Measurements from ENCODE around the gene ASTN1.

ASTN1 gene

GRCh38 chr1:176809292-176809691, 355.2 kb downstream of the ASTN1 start:
- no peak overlapping the region for H3K14ac ChIP-seq (ENCODE audit: low read length)
- no peaks in the 10 kb centered on the region for H3K27me3 ChIP-seq (ENCODE audit: control insufficient read depth in 3 of 3, insufficient read depth in 3 of 3, low read depth in 1 of 3, low read length in 3 of 3)
- no peak overlapping the region for H3K18ac ChIP-seq (ENCODE audit: low read length)
- no peak overlapping the region for H2AFZ ChIP-seq (ENCODE audit: low read length)
- H3K4ac ChIP-seq (ENCODE audit: low read length) = no peak overlapping the region
- H3K9me3 ChIP-seq (replicated peaks in 1 of 2; ENCODE audit: control insufficient read depth in 2 of 2, insufficient read depth in 1 of 2, low read depth in 1 of 2, low read length in 2 of 2) = no peaks in the 10 kb centered on the region
- H2BK5ac ChIP-seq (ENCODE audit: low read length) = no peak overlapping the region
- no peak overlapping the region for H2BK120ac ChIP-seq (ENCODE audit: low read depth, low read length)
- no peaks in the 10 kb centered on the region for H3K79me1 ChIP-seq (ENCODE audit: low read depth, low read length)
- H3K4me2 ChIP-seq (ENCODE audit: insufficient read depth, low read length, poor library complexity, severe bottlenecking) = no peak overlapping the region
- no peak overlapping the region for H2BK15ac ChIP-seq (ENCODE audit: low read length)
- H3K4me3 ChIP-seq (ENCODE audit: low read length in 2 of 2) = no peak overlapping the region
- no peak overlapping the region for H4K91ac ChIP-seq (ENCODE audit: low read depth, low read length, poor library complexity)
- H3K27ac ChIP-seq (replicated peaks; ENCODE audit: low read length) = no peak overlapping the region
- no peak for DNase-seq (ENCODE audit: low spot score)
- H3K23ac ChIP-seq (ENCODE audit: low read depth, low read length, poor library complexity) = no peak overlapping the region
- H3K4me1 ChIP-seq (ENCODE audit: control insufficient read depth in 2 of 2, insufficient read depth in 1 of 2, low read depth in 1 of 2, low read length in 2 of 2) = no peaks in the 10 kb centered on the region
- H2AK5ac ChIP-seq (ENCODE audit: low read depth, low read length) = no peak overlapping the region
- H3K9ac ChIP-seq (ENCODE audit: low read depth, low read length, poor library complexity) = no peak overlapping the region
- H2BK12ac ChIP-seq (ENCODE audit: low read length) = no peak overlapping the region
- no CpG with 5 or more reads among the region's 2 CpGs for WGBS, 2 donors (ENCODE audit: extremely low coverage in 2 of 2, insufficient read length in 2 of 2, insufficient replicate concordance in 1 of 2)
- no peak overlapping the region for H4K8ac ChIP-seq (ENCODE audit: low read depth, low read length)
- H3K36me3 ChIP-seq (replicated peaks in 1 of 2; ENCODE audit: control insufficient read depth in 2 of 2, insufficient read depth in 2 of 2, low read length in 2 of 2) = no peaks in the 10 kb centered on the region

Small RNAs within 50 kb of the gene (small RNA-seq; reads per million reads assigned to genes)
- 61.1 reads per million, percentile 94 among the genes with 10 or more reads in this experiment for gene MIR488 (ENCODE audit: insufficient read depth)
